HG03378 (cell line): ENCODE measurements around the gene CD101.

ENCODE experiments used
- ATAC-seq: cut with Tn5 transposase; IDR thresholded peaks from one replicate; pipeline ENCODE4 v1.9.1; 2021; ENCODE audit warnings: mild to moderate bottlenecking, moderate library complexity; ENCODE audit not compliant: unreplicated experiment

The CD101 gene

DNA sequence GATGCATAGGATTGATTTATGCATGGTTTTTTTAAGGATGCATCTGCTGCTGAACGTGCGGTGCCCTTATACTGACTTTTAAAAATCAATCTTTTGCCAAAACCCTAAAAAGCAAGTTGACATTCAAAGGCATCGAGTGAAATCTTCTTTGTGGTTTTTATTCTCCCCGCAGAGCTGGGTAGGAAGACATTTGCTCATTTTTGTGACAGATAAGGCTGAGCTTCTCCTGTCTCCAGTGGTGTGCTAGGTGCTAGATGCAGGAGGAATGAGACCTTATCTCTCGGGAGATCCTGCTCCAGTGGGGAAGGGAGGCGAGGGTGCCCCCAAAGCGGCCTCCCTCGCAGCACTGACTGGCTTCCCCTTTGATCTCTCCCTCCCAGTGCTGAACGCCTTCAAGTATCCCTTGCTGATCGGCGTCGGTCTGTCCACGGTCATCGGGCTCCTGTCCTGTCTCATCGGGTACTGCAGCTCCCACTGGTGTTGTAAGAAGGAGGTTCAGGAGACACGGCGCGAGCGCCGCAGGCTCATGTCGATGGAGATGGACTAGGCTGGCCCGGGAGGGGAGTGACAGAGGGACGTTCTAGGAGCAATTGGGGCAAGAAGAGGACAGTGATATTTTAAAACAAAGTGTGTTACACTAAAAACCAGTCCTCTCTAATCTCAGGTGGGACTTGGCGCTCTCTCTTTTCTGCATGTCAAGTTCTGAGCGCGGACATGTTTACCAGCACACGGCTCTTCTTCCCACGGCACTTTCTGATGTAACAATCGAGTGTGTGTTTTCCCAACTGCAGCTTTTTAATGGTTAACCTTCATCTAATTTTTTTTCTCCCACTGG is 14.9 kb upstream of the CD101 start:
- ATAC-seq: no peak

DNA sequence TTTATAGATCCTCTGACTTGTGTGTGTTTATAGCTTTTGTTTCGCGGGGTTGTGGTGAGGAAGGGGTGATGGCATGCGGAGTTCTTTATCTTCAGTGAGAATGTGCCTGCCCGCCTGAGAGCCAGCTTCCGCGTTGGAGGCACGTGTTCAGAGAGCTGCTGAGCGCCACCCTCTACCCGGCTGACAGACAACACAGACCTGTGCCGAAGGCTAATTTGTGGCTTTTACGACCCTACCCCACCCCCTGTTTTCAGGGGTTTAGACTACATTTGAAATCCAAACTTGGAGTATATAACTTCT is 14.4 kb upstream of the CD101 start:
- no peak for ATAC-seq

- no peak for ATAC-seq
Observed at GRCh38 chr1:116988248-116988647, 13.3 kb upstream of the CD101 start.

DNA sequence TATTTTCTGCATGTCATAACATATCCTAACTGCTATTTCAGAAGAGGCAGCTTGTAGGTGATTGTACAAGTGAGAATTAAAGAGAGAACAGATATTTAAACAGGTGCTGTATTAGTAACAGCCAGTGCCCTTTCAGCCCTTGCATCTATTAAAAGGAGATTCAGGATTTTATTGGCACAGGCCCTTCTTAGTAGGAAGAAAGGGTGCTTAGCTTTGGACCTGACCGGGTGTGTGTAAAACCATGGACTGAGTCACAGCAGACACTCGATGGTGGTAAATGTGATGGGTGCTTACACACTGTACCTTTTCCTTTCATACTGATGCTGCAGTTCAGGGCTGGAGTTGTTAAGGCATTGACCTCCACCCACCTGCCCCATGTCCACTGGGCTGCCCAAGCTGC is 12.7 kb upstream of the CD101 start:
- no peak for ATAC-seq

DNA sequence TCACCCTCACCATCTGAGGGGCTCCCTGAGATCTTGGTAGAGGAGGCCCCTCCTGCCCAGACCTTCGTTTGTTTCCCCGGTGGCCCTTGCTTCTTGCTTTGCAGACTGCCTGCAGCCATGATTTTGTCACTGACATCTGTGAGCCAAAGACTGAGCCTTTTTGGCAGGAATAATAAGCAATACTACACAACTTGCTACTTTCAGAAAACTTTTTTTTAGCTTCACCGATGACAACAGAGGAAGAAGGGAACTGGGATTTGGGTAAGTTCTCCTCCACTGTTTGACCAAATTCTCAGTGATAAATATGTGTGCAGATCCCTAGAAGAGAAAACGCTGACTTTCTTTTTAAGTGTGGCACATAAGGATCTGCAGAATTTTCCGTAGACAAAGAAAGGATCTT is 11.7 kb upstream of the CD101 start:
- ATAC-seq: no peak

- no peak for ATAC-seq
Observed at GRCh38 chr1:116990612-116991151, 10.9 kb upstream of the CD101 start.

DNA sequence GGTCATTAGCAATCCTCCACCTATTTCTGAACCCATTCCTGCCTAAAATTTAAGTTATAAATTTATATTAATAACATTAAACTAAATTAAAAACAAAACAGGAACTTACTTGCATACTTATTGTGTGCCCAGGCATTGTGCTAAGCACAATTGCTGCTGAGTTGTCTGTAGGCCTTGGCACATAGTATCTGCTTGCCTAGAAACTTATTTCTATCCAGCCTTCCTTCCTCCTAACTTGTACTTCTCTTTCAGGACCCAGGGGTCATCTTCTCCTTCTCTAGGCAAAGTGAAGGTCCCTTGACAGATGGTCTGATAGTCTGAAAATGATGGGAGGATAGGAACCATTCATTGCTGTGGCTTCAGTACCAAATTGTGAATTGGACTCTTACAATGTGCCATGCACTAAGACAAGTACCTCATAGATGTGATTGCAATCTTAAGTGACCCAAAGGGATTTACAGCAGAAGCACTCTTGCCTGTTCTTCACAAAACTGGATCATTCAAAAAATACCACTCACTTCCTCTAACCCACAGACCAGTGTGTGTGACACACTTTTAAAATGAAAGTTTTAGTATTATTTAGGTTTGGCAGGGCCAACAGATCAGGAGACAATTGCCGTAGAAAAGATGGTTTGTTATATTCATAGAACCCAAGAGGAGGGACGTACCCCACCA is 10.3 kb upstream of the CD101 start:
- ATAC-seq: no peak

DNA sequence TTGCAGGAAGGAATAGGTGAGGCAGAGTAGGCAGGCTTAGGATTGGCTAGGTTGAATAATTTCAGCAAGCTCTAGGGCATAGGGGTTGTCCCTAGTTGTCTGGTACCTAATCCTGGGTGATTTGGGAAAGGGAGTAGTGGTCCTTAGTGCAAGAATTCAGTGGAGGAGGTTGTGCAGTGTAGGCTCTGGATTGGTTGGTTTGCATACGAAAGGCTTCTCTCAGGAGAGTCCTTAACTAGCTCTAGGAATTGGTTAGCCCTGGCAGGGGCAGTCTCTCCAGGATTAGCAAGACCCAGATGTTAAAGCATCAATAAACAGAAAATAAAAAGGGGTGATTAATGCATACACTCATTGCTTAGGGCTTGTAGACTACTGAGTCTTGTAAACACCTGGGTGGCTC is 9.6 kb upstream of the CD101 start:
- no peak for ATAC-seq

DNA sequence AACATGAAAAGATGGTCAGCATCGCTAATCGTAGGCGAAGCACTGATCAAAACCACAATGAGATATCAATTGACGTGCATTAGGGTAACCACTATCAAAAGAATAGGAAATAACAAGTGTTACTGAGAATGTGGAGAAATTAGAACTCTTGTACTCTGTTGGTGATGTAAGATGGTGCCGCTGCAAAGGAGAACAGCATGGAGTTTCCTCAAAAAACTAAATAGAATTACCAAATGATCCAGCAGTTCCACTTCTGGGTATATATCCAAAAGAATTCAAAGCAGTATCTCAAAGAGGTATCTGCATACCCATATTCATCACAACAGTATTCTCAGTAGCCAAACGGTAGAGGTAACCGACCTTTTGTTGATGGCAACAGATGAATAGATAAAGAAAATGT is 8.3 kb upstream of the CD101 start:
- no peak for ATAC-seq

GRCh38 chr1:116994411-116994810 is 7.1 kb upstream of the CD101 start:
- ATAC-seq: no peak

DNA sequence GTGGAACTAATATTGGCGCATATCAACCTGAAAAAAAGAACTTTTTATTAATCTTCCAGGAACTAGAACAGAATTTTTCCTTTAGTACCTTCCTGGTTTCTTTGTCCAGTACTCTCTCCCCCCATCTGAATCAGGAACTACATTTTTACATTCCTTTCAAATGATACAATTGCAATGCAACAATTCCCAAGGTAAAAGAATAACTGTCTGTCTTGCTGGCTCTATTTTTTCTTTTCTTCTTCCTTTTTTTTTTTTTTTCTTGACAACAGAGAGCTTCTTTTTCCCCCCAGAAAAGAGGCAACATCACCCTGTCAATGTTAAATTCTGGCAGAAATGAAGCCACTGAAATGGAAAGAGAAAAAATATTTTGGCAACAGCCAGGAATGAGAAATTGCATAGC is 4.5 kb upstream of the CD101 start:
- ATAC-seq: no peak

GRCh38 chr1:116997636-116998035 is 3.9 kb upstream of the CD101 start:
- no peak for ATAC-seq

GRCh38 chr1:116999596-116999995 is 2.0 kb upstream of the CD101 start:
- no peak for ATAC-seq

DNA sequence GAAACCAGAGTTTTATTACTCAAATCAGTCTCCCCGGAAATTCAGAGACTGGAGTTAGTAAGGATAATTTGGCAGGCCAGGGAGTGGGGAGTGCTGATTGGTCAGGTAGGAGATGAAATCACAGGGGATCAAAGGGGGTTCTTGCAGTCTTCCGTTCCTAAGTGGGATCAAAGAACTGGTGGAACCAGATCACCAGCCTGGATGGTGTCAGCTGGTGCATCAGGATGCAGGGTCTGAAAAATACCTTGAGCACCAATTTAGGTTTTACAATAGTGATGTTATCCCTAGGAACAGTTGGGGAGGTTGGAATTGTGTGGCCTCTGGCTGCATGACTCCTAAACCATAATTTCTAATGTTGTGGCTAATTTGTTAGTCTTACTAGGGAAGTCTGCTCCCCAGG is 1.4 kb upstream of the CD101 start:
- ATAC-seq: no peak

GRCh38 chr1:117003223-117003875 is 1.8 kb downstream of the CD101 start:
- ATAC-seq: no peak

GRCh38 chr1:117007719-117008013 is 6.1 kb downstream of the CD101 start:
- no peak for ATAC-seq

DNA sequence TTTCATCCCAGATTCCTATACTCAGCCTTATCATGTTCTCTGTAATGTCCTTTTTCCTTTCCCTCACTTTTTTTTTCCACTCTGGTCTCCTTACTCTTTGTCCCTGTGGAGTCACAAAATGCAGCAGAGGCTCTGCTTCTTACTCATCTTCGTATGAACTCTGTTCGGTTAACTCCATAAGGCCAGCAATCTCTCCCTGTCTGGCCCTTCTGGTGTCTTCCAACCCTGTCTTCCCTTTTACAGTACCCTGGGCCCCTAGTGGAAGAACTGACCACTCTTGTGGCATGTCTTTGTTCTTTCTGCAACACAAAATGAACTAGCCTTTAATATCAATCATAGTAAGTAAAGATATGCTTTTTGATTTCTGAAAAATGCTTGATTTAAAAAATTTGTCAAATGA is 7.1 kb downstream of the CD101 start:
- no peak for ATAC-seq

DNA sequence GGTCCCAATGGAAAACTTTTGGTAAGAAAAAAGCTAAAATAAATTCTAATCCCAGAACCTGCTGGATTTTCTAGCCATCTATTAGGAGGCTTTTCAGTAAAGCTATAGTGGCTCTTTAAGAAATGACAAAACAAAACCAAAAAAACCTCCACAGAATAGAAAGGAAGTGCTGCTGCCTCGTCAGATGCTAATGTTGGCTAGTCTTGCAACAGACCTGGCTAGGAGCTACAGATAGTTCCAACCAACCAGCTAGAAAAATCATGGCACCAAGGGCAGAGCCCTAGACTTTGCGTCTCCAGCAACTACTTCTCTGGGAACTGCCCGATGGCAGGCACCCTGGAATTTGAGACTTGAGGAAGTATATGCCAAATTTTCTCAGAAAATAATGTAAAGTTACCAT is 7.6 kb downstream of the CD101 start:
- ATAC-seq: no peak

- ATAC-seq: no peak
Observed at GRCh38 chr1:117010310-117010969, 8.9 kb downstream of the CD101 start.

DNA sequence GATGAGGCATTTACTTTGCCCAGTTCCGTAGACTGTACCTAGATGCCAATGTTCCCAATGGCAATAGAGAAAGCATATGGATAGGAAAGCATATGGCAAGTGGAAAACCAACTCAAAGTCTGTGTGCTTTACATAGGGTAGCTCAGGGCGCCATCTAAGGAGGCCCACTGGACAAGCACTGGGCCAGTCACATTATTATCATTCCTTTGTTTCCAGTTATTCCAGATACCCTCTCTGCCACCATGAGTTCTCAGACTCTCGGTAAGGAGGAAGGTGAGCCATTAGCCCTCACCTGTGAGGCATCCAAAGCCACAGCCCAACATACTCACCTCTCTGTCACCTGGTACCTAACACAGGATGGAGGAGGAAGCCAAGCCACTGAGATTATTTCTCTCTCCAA is 9.8 kb downstream of the CD101 start:
- ATAC-seq: no peak

DNA sequence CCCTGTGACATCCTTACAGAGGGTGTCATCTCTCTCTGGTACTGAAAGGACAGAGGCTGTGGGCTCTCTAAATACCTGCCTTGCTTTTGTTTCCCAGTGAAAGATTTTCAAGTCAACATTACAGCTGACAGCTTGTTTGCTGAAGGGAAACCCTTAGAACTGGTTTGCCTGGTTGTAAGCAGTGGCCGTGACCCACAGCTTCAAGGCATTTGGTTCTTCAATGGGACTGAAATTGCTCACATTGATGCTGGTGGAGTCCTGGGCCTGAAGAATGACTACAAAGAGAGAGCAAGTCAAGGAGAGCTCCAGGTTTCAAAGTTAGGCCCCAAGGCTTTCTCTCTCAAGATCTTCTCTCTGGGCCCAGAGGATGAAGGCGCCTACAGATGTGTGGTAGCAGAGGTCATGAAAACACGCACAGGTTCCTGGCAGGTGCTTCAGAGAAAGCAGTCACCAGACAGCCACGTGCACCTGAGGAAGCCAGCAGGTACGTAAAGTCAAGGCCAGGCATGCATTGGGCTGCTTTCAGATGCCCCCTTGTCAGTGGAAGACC is 11.8 kb downstream of the CD101 start:
- no peak for ATAC-seq
